ENCODE results near the gene PSMB7. TPM values are rescaled to one million over a fixed set of nuclear protein-coding genes. Genes with fewer than 3 reads are reported as not detected.

Gene PSMB7
- polyA plus RNA-seq, 1 of the 3 experiments (the other 2 are of a cell fraction) = 357 TPM

- Histone ChIP-seq H4K20me1 (ENCODE audit: insufficient read depth) (no peaks in the 10 kb centered on the region), H3K27ac (ENCODE audit: low read depth in 2 of 2, low read length in 1 of 2) (no peak overlapping the region; a peak in 1 of 4 replicates), H3K4me1 (ENCODE audit: control insufficient read depth in 1 of 2, insufficient read depth in 2 of 2, low read depth in 1 of 2, low read length in 1 of 2) (peaks cover 7 to 15% of the 10 kb centered on the region in 2 experiments; a peak in 3 of 4 replicates), H3F3A (replicated peaks; ENCODE audit: insufficient read depth) (peaks cover 18% of the 10 kb centered on the region), H3K9me3 (no peaks in the 10 kb centered on the region), H3K4me3 (ENCODE audit: low read depth in 2 of 2, low read length in 1 of 2) (no peak overlapping the region), H3K9ac (no peak overlapping the region), H2AFZ (ENCODE audit: low read depth) (no peak overlapping the region), H3K79me2 (ENCODE audit: insufficient read depth) (no peaks in the 10 kb centered on the region), H3K27me3 (ENCODE audit: insufficient read depth) (no peaks in the 10 kb centered on the region), H3K4me2 (no peak overlapping the region), H3K9me2 (no peaks in the 10 kb centered on the region), H3K36me3 (replicated peaks in 1 of 2; ENCODE audit: control insufficient read depth in 1 of 2, insufficient read depth in 2 of 2, low read length in 1 of 2) (peaks cover 25 to 27% of the 10 kb centered on the region in 2 experiments)
- TF ChIP-seq TEAD4 (IDR thresholded peaks at IDR 0.05; ENCODE audit: borderline replicate concordance, insufficient read depth) (no peak), REST (IDR thresholded peaks at IDR 0.05; ENCODE audit: low read depth, low read length) (no peak), USF2 (IDR thresholded peaks at IDR 0.05; ENCODE audit: borderline replicate concordance, low read depth, low read length) (no peak), SIN3A (IDR thresholded peaks at IDR 0.05; ENCODE audit: borderline replicate concordance, low read depth, low read length) (no peak), TAF1 (IDR thresholded peaks at IDR 0.05; ENCODE audit: borderline replicate concordance, low read depth, low read length) (no peak), NFIC (IDR thresholded peaks at IDR 0.05; ENCODE audit: borderline replicate concordance) (no peak)
- CTCF ChIA-PET = interaction anchor here (1.4 kb wide), 1 partner anchor 20 kb away, joined by 5 read pairs; no protein-coding TSS in a partner anchor
- DNase-seq = no peak
- POLR2A ChIA-PET = no interaction called here
- 74% methylated on average over 6 of the region's 18 CpGs for WGBS (ENCODE audit: low lambda C conversion rate)
Measured at GRCh38 chr9:124340219-124341069, 74.8 kb downstream of the PSMB7 start.

- H3K36me3 ChIP-seq (replicated peaks in 1 of 2; ENCODE audit: control insufficient read depth in 1 of 2, insufficient read depth in 2 of 2, low read length in 1 of 2) = peaks cover 18 to 27% of the 10 kb centered on the region in 2 experiments
- H3K27me3 ChIP-seq (ENCODE audit: insufficient read depth) = no peaks in the 10 kb centered on the region
- POLR2A ChIA-PET = no interaction called here
- H3K4me1 ChIP-seq (ENCODE audit: control insufficient read depth in 1 of 2, insufficient read depth in 2 of 2, low read depth in 1 of 2, low read length in 1 of 2) = peaks cover 7 to 15% of the 10 kb centered on the region in 2 experiments; a peak in 3 of 4 replicates
- H3K9me3 ChIP-seq = no peaks in the 10 kb centered on the region
- H3K4me2 ChIP-seq = no peak overlapping the region
- no peaks in the 10 kb centered on the region for H4K20me1 ChIP-seq (ENCODE audit: insufficient read depth)
- 96% methylated on average over 4 of the region's 13 CpGs for WGBS (ENCODE audit: low lambda C conversion rate)
- DNase-seq = no peak
- H3F3A ChIP-seq (replicated peaks; ENCODE audit: insufficient read depth) = peaks cover 18% of the 10 kb centered on the region
- CTCF ChIA-PET = interaction anchor here (1.2 to 1.4 kb wide), 2 partner anchors 19 to 54 kb away, joined by 4 to 5 read pairs; no protein-coding TSS in a partner anchor
- H3K9ac ChIP-seq = no peak overlapping the region
- H3K27ac ChIP-seq (ENCODE audit: low read depth in 2 of 2, low read length in 1 of 2) = no peak overlapping the region
- no peak overlapping the region for H3K4me3 ChIP-seq (ENCODE audit: low read depth in 2 of 2, low read length in 1 of 2)
- H3K9me2 ChIP-seq = no peaks in the 10 kb centered on the region
- no peak overlapping the region for H2AFZ ChIP-seq (ENCODE audit: low read depth)
- no peak for TF ChIP-seq RFX5 (IDR thresholded peaks at IDR 0.05; ENCODE audit: low read length)
- no peak for TF ChIP-seq POLR2AphosphoS5 (IDR thresholded peaks at IDR 0.05; ENCODE audit: low read depth, low read length)
- TF ChIP-seq ZBTB33 (IDR thresholded peaks at IDR 0.05; ENCODE audit: borderline replicate concordance, low read depth) = no peak
- TF ChIP-seq GATA2 (CRISPR knock-in tag; IDR thresholded peaks at IDR 0.05) = no peak
- no peak for TF ChIP-seq MAX (IDR thresholded peaks at IDR 0.05; ENCODE audit: low read depth)
- TF ChIP-seq SIN3A (IDR thresholded peaks at IDR 0.05; ENCODE audit: borderline replicate concordance, low read depth, low read length) = no peak
- no peak for TF ChIP-seq RAD21 (IDR thresholded peaks at IDR 0.05; ENCODE audit: low read length)
- TF ChIP-seq EZH2phosphoT487 (IDR thresholded peaks at IDR 0.05; ENCODE audit: borderline replicate concordance, low read depth) = no peak
- H3K79me2 ChIP-seq (ENCODE audit: insufficient read depth) = no peaks in the 10 kb centered on the region
Measured at GRCh38 chr9:124339603-124340146, 75.6 kb downstream of the PSMB7 start.
